Neural cell (in vitro differentiated cells): ENCODE results near the gene ENTREP1.

Experiments
- EP300 ChIP-seq: fragments of 450-650 bp; conservative IDR thresholded peaks from 2 replicates; pipeline ENCODE4 v1.6.1; 2014; ENCODE audit warnings: antibody characterized with exemption, mild to moderate bottlenecking, moderate library complexity; ENCODE audit not compliant: poor library complexity, severe bottlenecking
- EZH2 ChIP-seq: fragments of 200-600, 300-800 bp; shearing (Covaris generic), sonication (generic); IDR thresholded peaks from 2 replicates; pipeline ENCODE4 v1.6.1; 2014; ENCODE audit warnings: antibody characterized with exemption, low read length, borderline replicate concordance, mild to moderate bottlenecking; ENCODE audit not compliant: insufficient read depth, poor library complexity, severe bottlenecking
- MXI1 ChIP-seq: fragments of 450-650 bp; conservative IDR thresholded peaks from 2 replicates; pipeline ENCODE4 v1.6.1; 2014; ENCODE audit warnings: antibody characterized with exemption, mild to moderate bottlenecking; ENCODE audit not compliant: poor library complexity, severe bottlenecking
- POLR2AphosphoS5 ChIP-seq: IDR thresholded peaks from 2 replicates; pipeline ENCODE4 v1.6.1; 2012
- RAD21 ChIP-seq: fragments of 450-650 bp; conservative IDR thresholded peaks from 2 replicates; pipeline ENCODE4 v1.6.1; 2014; ENCODE audit warnings: antibody characterized with exemption, mild to moderate bottlenecking, moderate library complexity
- SMC3 ChIP-seq: fragments of 450-650 bp; conservative IDR thresholded peaks from 2 replicates; pipeline ENCODE4 v1.6.1; 2014; ENCODE audit warnings: antibody characterized with exemption, mild to moderate bottlenecking, moderate library complexity; ENCODE audit not compliant: poor library complexity
- TAF1 ChIP-seq: IDR thresholded peaks from 2 replicates; pipeline ENCODE4 v1.6.1; 2012; ENCODE audit warnings: low read depth
- TF ChIP-seq, protein P1 (sequence below): fragments of 450-650 bp; IDR thresholded peaks from 2 replicates; pipeline ENCODE4 v1.5.1; 2014; ENCODE audit warnings: antibody characterized with exemption, mild to moderate bottlenecking, moderate library complexity; ENCODE audit not compliant: poor library complexity, severe bottlenecking
- TF ChIP-seq, protein P2 (sequence below): IDR thresholded peaks from 2 replicates; pipeline ENCODE4 v1.6.1; 2012; ENCODE audit warnings: borderline replicate concordance

DNA sequence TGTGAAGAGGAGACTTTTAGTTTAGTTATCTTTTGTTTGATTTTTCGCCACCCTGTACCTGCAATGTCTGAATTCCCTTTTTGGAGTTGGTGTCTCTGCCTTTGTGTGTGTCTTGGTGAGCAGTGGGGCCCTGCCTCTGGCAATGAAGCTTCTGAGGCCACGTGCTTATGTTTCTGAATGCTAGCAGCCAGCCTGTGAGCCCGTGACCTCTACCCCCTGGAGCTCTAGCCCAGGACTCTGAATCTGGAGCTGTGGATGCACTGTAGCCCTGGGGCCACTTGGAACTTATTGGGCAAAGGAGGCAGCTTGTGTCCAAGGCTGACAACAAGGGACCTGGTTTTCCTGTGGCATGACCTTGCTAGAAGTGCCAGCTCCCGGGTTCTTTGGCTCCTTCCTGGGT, 19.4 kb downstream of the ENTREP1 start:
- TF ChIP-seq EP300 (no peak), POLR2AphosphoS5 (no peak), EZH2 (no peak), TAF1 (no peak), SMC3 (no peak), MXI1 (no peak), RAD21 (no peak)
- TF ChIP-seq, protein P1, sequence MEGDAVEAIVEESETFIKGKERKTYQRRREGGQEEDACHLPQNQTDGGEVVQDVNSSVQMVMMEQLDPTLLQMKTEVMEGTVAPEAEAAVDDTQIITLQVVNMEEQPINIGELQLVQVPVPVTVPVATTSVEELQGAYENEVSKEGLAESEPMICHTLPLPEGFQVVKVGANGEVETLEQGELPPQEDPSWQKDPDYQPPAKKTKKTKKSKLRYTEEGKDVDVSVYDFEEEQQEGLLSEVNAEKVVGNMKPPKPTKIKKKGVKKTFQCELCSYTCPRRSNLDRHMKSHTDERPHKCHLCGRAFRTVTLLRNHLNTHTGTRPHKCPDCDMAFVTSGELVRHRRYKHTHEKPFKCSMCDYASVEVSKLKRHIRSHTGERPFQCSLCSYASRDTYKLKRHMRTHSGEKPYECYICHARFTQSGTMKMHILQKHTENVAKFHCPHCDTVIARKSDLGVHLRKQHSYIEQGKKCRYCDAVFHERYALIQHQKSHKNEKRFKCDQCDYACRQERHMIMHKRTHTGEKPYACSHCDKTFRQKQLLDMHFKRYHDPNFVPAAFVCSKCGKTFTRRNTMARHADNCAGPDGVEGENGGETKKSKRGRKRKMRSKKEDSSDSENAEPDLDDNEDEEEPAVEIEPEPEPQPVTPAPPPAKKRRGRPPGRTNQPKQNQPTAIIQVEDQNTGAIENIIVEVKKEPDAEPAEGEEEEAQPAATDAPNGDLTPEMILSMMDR = no peak
- TF ChIP-seq, protein P2, sequence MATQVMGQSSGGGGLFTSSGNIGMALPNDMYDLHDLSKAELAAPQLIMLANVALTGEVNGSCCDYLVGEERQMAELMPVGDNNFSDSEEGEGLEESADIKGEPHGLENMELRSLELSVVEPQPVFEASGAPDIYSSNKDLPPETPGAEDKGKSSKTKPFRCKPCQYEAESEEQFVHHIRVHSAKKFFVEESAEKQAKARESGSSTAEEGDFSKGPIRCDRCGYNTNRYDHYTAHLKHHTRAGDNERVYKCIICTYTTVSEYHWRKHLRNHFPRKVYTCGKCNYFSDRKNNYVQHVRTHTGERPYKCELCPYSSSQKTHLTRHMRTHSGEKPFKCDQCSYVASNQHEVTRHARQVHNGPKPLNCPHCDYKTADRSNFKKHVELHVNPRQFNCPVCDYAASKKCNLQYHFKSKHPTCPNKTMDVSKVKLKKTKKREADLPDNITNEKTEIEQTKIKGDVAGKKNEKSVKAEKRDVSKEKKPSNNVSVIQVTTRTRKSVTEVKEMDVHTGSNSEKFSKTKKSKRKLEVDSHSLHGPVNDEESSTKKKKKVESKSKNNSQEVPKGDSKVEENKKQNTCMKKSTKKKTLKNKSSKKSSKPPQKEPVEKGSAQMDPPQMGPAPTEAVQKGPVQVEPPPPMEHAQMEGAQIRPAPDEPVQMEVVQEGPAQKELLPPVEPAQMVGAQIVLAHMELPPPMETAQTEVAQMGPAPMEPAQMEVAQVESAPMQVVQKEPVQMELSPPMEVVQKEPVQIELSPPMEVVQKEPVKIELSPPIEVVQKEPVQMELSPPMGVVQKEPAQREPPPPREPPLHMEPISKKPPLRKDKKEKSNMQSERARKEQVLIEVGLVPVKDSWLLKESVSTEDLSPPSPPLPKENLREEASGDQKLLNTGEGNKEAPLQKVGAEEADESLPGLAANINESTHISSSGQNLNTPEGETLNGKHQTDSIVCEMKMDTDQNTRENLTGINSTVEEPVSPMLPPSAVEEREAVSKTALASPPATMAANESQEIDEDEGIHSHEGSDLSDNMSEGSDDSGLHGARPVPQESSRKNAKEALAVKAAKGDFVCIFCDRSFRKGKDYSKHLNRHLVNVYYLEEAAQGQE = no peak
